NT2/D1 (cell line): ENCODE data around the gene MRPL36.

Source experiments
- DNase-seq: peaks from one replicate; pipeline ENCODE4 v3.0.0-alpha.2; 2011; ENCODE audit warnings: low read depth, low spot score
- H3K27me3 ChIP-seq: 2 replicates; pipeline ENCODE4 v1.6.0; 2011; ENCODE audit warnings: mild to moderate bottlenecking; ENCODE audit not compliant: insufficient read length, insufficient read depth
- H3K36me3 ChIP-seq: 2 replicates; pipeline ENCODE4 v1.6.1; 2011; ENCODE audit warnings: mild to moderate bottlenecking, low read length, mixed read lengths; ENCODE audit not compliant: insufficient read depth, insufficient read length
- H3K4me1 ChIP-seq: 2 replicates; pipeline ENCODE4 v1.5.1; 2011; ENCODE audit not compliant: insufficient read depth, insufficient read length
- H3K4me3 ChIP-seq: 2 replicates; pipeline ENCODE4 v1.5.1; 2011; ENCODE audit warnings: low read depth; ENCODE audit not compliant: insufficient read length
- H3K9ac ChIP-seq: 2 replicates; pipeline ENCODE4 v1.6.0; 2011; ENCODE audit warnings: low read depth; ENCODE audit not compliant: insufficient read length
- H3K9me3 ChIP-seq: 2 replicates; pipeline ENCODE4 v1.5.1; 2011; ENCODE audit warnings: mild to moderate bottlenecking, low read length; ENCODE audit not compliant: insufficient read depth
- SUZ12 ChIP-seq: IDR thresholded peaks from 2 replicates; pipeline ENCODE4 v1.6.1; 2011; ENCODE audit not compliant: insufficient read length, insufficient read depth; ENCODE audit errors: extremely low read depth
- YY1 ChIP-seq: IDR thresholded peaks from 2 replicates; pipeline ENCODE4 v1.6.1; 2011; ENCODE audit not compliant: insufficient read length, insufficient read depth
- ZNF274 ChIP-seq: IDR thresholded peaks from 2 replicates; pipeline ENCODE4 v1.6.1; 2011; ENCODE audit warnings: mild to moderate bottlenecking, low read depth, low read length

The MRPL36 gene

GRCh38 chr5:1750469-1750868 lies 49.2 kb downstream of the MRPL36 start:
- Histone ChIP-seq H3K27me3 (no peaks in the 10 kb centered on the region), H3K4me1 (peaks cover 3% of the 10 kb centered on the region), H3K9me3 (no peaks in the 10 kb centered on the region), H3K36me3 (no peaks in the 10 kb centered on the region), H3K4me3 (no peak overlapping the region), H3K9ac (no peak overlapping the region)
- no peak for TF ChIP-seq SUZ12
- TF ChIP-seq ZNF274 = no peak
- TF ChIP-seq YY1 = no peak
- no peak for DNase-seq

- TF ChIP-seq SUZ12 (no peak), ZNF274 (no peak), YY1 (no peak)
Measured at GRCh38 chr5:1749346-1750124, 50.1 kb downstream of the MRPL36 start.

DNA sequence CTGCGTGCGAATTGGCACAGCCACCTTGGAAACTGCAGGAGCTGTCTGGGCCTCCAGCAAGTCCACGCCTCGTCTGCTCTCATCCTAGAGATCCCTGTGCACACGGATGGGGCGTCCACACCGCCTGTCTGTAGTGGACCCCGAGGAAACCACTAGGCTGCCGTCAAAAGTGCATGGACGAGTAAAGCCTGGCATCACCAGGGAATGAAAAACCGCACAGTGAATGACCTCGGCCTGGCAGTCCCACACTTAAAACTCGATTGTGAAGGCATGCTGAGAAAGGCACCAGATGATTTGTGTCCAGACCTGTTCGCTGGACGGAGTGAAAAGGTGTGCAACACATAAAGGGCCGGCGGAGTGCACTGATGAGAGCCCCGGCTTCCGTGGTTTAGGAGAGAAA lies 50.8 kb downstream of the MRPL36 start:
- TF ChIP-seq SUZ12 = no peak
- TF ChIP-seq ZNF274 = no peak
- no peak for TF ChIP-seq YY1
- H3K9ac ChIP-seq = no peak overlapping the region
- no peaks in the 10 kb centered on the region for H3K27me3 ChIP-seq
- H3K9me3 ChIP-seq = no peaks in the 10 kb centered on the region
- H3K4me3 ChIP-seq = no peak overlapping the region
- no peaks in the 10 kb centered on the region for H3K36me3 ChIP-seq
- H3K4me1 ChIP-seq = peaks cover 3% of the 10 kb centered on the region
- no peak for DNase-seq

More at GRCh38 chr5:1749346-1750124, 50.1 kb downstream of the MRPL36 start:
- Histone ChIP-seq H3K36me3 (no peaks in the 10 kb centered on the region), H3K9me3 (no peaks in the 10 kb centered on the region), H3K4me3 (no peak overlapping the region), H3K4me1 (peaks cover 3% of the 10 kb centered on the region), H3K27me3 (no peaks in the 10 kb centered on the region), H3K9ac (no peak overlapping the region)
- no peak for DNase-seq
